KMS-11 (cell line): Measurements from ENCODE around the gene PRKAA1.

ENCODE experiments used
- H2AFZ ChIP-seq: fragments of 200-600 bp; sonication (generic); 2 replicates; pipeline ENCODE4 v1.6.1; 2016; ENCODE audit warnings: antibody characterized with exemption, mixed run types, low read depth
- H3K27ac ChIP-seq: fragments of 200-600 bp; sonication (generic); 2 replicates; pipeline ENCODE4 v1.6.1; 2016; ENCODE audit warnings: mild to moderate bottlenecking, mixed run types
- H3K27me3 ChIP-seq: fragments of 200-600 bp; sonication (generic); 2 replicates; pipeline ENCODE4 v1.6.1; 2017; ENCODE audit warnings: mild to moderate bottlenecking, low read depth, mixed run types, moderate library complexity; ENCODE audit not compliant: insufficient read depth
- H3K36me3 ChIP-seq: fragments of 200-600 bp; sonication (generic); 2 replicates; pipeline ENCODE4 v1.6.1; 2017; ENCODE audit warnings: mild to moderate bottlenecking, mixed run types; ENCODE audit not compliant: insufficient read depth
- H3K4me1 ChIP-seq: fragments of 200-600 bp; sonication (generic); 2 replicates; pipeline ENCODE4 v1.6.1; 2016; ENCODE audit warnings: mild to moderate bottlenecking, low read depth, mixed run types; ENCODE audit not compliant: poor library complexity, severe bottlenecking
- H3K4me2 ChIP-seq: fragments of 200-600 bp; sonication (generic); 2 replicates; pipeline ENCODE4 v1.7.0; 2016; ENCODE audit warnings: mild to moderate bottlenecking, mixed run types
- H3K4me3 ChIP-seq: fragments of 200-600 bp; sonication (generic); IDR thresholded peaks from 2 replicates; pipeline ENCODE4 v1.6.1; 2017; ENCODE audit warnings: low read depth, low read length, mixed read lengths; ENCODE audit not compliant: insufficient read depth
- H3K79me2 ChIP-seq: fragments of 200-600 bp; sonication (generic); 2 replicates; pipeline ENCODE4 v1.6.1; 2016; ENCODE audit warnings: low read depth, mixed run types; ENCODE audit not compliant: insufficient read depth
- H3K9ac ChIP-seq: fragments of 200-600 bp; sonication (generic); 2 replicates; pipeline ENCODE4 v1.6.1; 2016; ENCODE audit warnings: mild to moderate bottlenecking, mixed run types
- H4K20me1 ChIP-seq: fragments of 200-600 bp; sonication (generic); 2 replicates; pipeline ENCODE4 v1.6.1; 2016; ENCODE audit warnings: mild to moderate bottlenecking, mixed run types; ENCODE audit not compliant: insufficient read depth
- TF ChIP-seq, protein P1 (sequence below): fragments of 200-600 bp; sonication (generic); conservative IDR thresholded peaks from 2 replicates; pipeline ENCODE4 v1.6.1; 2017; ENCODE audit warnings: low read depth, mild to moderate bottlenecking, antibody characterized with exemption, low read length, moderate library complexity, mixed read lengths

PRKAA1 gene

DNA sequence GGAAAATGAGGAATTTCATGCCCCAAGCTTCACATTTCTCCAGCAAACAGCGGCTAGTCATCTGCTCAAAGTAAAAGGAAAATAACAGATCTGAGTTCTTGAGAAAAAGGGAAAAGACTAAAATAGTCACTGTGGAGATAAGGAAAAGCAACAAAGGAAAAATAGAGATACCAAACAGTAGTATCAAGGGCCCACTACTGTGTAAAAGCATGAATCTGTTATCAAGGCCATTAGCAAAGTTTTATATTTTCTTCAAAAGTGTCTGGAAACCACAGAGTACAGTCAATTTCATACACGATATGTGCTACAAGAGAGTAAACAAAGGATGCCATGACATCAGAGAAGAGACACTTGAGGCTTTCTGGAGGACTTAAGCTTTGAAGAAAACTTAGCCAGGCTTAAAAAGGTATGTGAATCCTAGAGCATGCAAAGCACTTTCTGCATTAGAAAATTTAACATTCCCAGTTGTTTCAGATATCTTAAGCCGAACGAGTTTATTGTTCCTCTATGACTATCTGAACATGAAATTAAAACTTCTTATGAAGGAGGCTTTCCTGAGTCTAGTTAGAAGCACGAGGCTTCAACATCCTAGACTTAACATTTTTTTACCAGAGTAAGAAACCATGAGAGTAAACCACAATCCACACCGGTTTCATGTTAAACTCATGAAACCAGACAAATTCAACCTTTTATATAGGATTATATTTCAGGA lies 43.6 kb downstream of the PRKAA1 start:
- peak overlapping the region; percentile 73 for H3K27ac ChIP-seq
- TF ChIP-seq, protein P1, sequence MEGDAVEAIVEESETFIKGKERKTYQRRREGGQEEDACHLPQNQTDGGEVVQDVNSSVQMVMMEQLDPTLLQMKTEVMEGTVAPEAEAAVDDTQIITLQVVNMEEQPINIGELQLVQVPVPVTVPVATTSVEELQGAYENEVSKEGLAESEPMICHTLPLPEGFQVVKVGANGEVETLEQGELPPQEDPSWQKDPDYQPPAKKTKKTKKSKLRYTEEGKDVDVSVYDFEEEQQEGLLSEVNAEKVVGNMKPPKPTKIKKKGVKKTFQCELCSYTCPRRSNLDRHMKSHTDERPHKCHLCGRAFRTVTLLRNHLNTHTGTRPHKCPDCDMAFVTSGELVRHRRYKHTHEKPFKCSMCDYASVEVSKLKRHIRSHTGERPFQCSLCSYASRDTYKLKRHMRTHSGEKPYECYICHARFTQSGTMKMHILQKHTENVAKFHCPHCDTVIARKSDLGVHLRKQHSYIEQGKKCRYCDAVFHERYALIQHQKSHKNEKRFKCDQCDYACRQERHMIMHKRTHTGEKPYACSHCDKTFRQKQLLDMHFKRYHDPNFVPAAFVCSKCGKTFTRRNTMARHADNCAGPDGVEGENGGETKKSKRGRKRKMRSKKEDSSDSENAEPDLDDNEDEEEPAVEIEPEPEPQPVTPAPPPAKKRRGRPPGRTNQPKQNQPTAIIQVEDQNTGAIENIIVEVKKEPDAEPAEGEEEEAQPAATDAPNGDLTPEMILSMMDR = no peak

DNA sequence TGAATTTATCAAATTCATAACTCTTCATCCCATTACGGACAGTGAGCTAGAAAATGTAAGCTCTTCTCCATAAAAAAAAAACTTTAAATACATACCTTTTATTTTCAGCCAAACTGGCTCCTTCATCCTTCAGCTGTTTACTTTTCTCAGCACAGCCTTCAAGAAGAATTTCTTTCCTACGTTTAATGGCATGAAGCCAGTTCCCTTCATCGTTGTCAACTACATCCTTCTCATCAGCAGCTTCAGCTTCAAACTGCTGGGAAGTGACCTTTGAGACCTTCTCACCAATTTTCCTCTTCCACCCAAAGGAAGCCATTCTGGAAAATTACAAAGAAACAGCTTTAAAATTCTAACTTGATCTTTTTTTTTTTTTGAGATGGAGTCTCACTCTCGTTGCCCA lies 51.5 kb downstream of the PRKAA1 start:
- H2AFZ ChIP-seq = no peak overlapping the region
- H4K20me1 ChIP-seq = no peaks in the 10 kb centered on the region
- H3K4me2 ChIP-seq = no peak overlapping the region
- no peak overlapping the region for H3K27ac ChIP-seq
- TF ChIP-seq, protein P1 = no peak
- H3K79me2 ChIP-seq = peaks cover 7% of the 10 kb centered on the region; the same call in 1 of the 2 replicates
- no peaks in the 10 kb centered on the region for H3K27me3 ChIP-seq
- no peak overlapping the region for H3K9ac ChIP-seq
- no peaks in the 10 kb centered on the region for H3K4me1 ChIP-seq
- no peak overlapping the region for H3K4me3 ChIP-seq
- H3K36me3 ChIP-seq = no peaks in the 10 kb centered on the region; the same call in 1 of the 2 replicates

More for the DNA sequence above, 43.6 kb downstream of the PRKAA1 start:
- Histone ChIP-seq H4K20me1 (no peaks in the 10 kb centered on the region), H3K27me3 (no peaks in the 10 kb centered on the region), H3K4me3 (no peak overlapping the region), H3K4me2 (peak overlapping the region; percentile 66), H3K79me2 (peaks cover 21% of the 10 kb centered on the region; the same call in 1 of the 2 replicates), H2AFZ (peak overlapping the region; percentile 94), H3K36me3 (no peaks in the 10 kb centered on the region), H3K4me1 (peaks cover 23% of the 10 kb centered on the region), H3K9ac (peak overlapping the region; percentile 85)

DNA sequence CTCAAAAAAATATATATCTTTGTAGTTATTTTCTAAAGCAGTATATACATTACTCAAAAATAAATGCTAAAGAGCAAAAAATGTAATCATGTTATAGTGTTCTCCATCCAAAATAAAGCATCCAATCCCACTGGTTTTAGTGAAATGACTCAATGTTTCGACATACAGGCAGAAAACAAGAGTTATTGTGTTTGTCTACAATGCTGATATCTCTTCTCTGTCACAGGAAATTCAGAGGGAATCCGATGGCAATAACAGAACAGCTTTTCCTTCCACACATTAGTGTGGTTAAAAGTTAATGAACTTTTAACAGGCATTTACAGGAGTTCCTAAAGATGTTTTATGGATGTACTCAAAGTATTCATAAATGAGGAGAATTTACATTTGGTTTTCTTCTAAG lies 54.4 kb downstream of the PRKAA1 start:
- H3K9ac ChIP-seq = no peak overlapping the region
- H4K20me1 ChIP-seq = no peaks in the 10 kb centered on the region
- no peaks in the 10 kb centered on the region for H3K27me3 ChIP-seq
- no peak overlapping the region for H2AFZ ChIP-seq
- H3K79me2 ChIP-seq = peaks cover 7% of the 10 kb centered on the region; the same call in 1 of the 2 replicates
- no peak overlapping the region for H3K27ac ChIP-seq
- H3K36me3 ChIP-seq = no peaks in the 10 kb centered on the region; the same call in 1 of the 2 replicates
- TF ChIP-seq, protein P1 = no peak
- no peak overlapping the region for H3K4me3 ChIP-seq
- H3K4me1 ChIP-seq = no peaks in the 10 kb centered on the region
- no peak overlapping the region for H3K4me2 ChIP-seq

DNA sequence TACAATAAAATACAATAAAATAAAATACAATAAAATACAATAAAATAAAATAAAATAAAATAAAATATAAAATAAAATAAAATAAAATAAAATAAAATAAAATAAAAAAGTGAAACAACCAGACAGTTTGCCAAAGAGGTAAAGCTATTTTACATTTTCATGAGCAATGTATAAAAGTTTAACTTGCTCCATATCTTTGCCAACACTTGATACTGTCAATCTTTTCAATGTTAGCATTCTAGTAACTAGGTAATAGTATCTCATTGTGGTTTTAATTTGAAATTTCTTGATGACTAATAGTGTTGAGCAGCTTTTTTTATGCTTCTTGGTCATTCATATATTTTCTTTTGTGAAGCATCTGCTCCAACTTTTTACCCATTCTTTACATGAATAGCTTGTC lies 59.7 kb downstream of the PRKAA1 start:
- Histone ChIP-seq H3K36me3 (no peaks in the 10 kb centered on the region), H3K4me3 (no peak overlapping the region), H4K20me1 (no peaks in the 10 kb centered on the region), H3K79me2 (no peaks in the 10 kb centered on the region), H3K4me1 (no peaks in the 10 kb centered on the region), H3K27ac (no peak overlapping the region), H3K27me3 (no peaks in the 10 kb centered on the region), H3K9ac (no peak overlapping the region), H3K4me2 (no peak overlapping the region), H2AFZ (no peak overlapping the region)
- TF ChIP-seq, protein P1 = no peak
